Astrocyte (in vitro differentiated cells and primary cell): ENCODE data around the gene DDRGK1.

ENCODE experiments used
- CTCF ChIP-seq: IDR thresholded peaks from 2 replicates; pipeline ENCODE4 v1.5.1; 2011; ENCODE audit warnings: low read depth, mild to moderate bottlenecking, inconsistent platforms, low read length, moderate library complexity; ENCODE audit not compliant: insufficient read depth
- EZH2 ChIP-seq: IDR thresholded peaks from 2 replicates; pipeline ENCODE4 v1.6.1; 2012; ENCODE audit warnings: mild to moderate bottlenecking, low read length, inconsistent platforms; ENCODE audit not compliant: insufficient read depth

- TF ChIP-seq CTCF: no peak
- no peak for TF ChIP-seq EZH2
These were observed 28.9 kb upstream of the DDRGK1 start for GRCh38 chr20:3233131-3233990.
